B cell (primary cell): ENCODE data around the gene MYL6. TPM values are rescaled to one million over a fixed set of nuclear protein-coding genes. Genes with fewer than 3 reads are reported as not detected.

ENCODE experiments used
- ATAC-seq: fragments of 200-7000 bp; cut with Tn5 transposase; one replicate; pipeline ENCODE4 v1.10.0; 2021; ENCODE audit warnings: low read depth, mild to moderate bottlenecking, moderate number of reproducible peaks, moderate library complexity
- CTCF ChIA-PET: fragments of 350-600 bp; sonication (Branson Sonifier 250); formaldehyde crosslinking; loops from one replicate; lab custom pipeline; 2021; ENCODE audit warnings: antibody characterized with exemption, inconsistent platforms; lab: Charles Lee
- POLR2A ChIA-PET: fragments of 350-600 bp; sonication (Branson Sonifier 250); formaldehyde crosslinking; loops from one replicate; lab custom pipeline; 2021; ENCODE audit warnings: antibody characterized with exemption; lab: Charles Lee
- DNase-seq: peaks from one replicate; pipeline ENCODE4 v3.0.0; 2013
- H2AFZ ChIP-seq: 2 replicates; pipeline ENCODE4 v1.6.1; 2012; ENCODE audit warnings: mild to moderate bottlenecking, low read depth, low read length; ENCODE audit not compliant: insufficient read depth, poor library complexity, severe bottlenecking
- H3K27ac ChIP-seq, 2 donors: 1 replicate in 1 of 2; 2 replicates in 1 of 2; pipeline ENCODE4 v1.5.1; 2012 to 2013; ENCODE audit warnings: low read length in 2 of 2, mild to moderate bottlenecking in 2 of 2, moderate library complexity in 1 of 2
- H3K27me3 ChIP-seq, 4 experiments: fragments of 200-600 bp in 1 of 4; sonication (generic) in 1 of 4; replicated peaks in 1 of 4; 1 replicate in 2 of 4; 2 replicates in 2 of 4; pipeline versions ENCODE4 v1.6.1 to v1.7.0; 2013 to 2016; ENCODE audit warnings: low read length in 3 of 4, mild to moderate bottlenecking in 2 of 4, mixed read lengths in 1 of 4, moderate library complexity in 1 of 4; ENCODE audit not compliant: insufficient read depth in 4 of 4, control insufficient read depth in 3 of 4; ENCODE audit errors: control extremely low read depth in 1 of 4
- H3K36me3 ChIP-seq, 2 experiments: replicated peaks in 1 of 2; 1 replicate in 1 of 2; 2 replicates in 1 of 2; pipeline versions ENCODE4 v1.6.1 to v1.7.1; 2013; ENCODE audit warnings: low read length in 1 of 2; ENCODE audit not compliant: insufficient read depth in 2 of 2, control insufficient read depth in 1 of 2; ENCODE audit errors: control extremely low read depth in 1 of 2, extremely low read depth in 1 of 2
- H3K4me1 ChIP-seq, 2 donors: fragments of 200-600 bp in 1 of 2; sonication (generic) in 1 of 2; 1 replicate in 1 of 2; 2 replicates in 1 of 2; pipeline versions ENCODE4 v1.5.1 to v1.6.1; 2013 to 2017; ENCODE audit warnings: low read length in 2 of 2; ENCODE audit not compliant: control insufficient read depth in 2 of 2, insufficient read depth in 2 of 2
- H3K4me2 ChIP-seq: replicated peaks from 2 replicates; pipeline ENCODE3; 2012; ENCODE audit warnings: mild to moderate bottlenecking, low read depth, low read length; ENCODE audit not compliant: poor library complexity, severe bottlenecking
- H3K4me3 ChIP-seq, 5 experiments: fragments of 200-600 bp in 1 of 5; sonication (generic) in 1 of 5; 1 replicate in 3 of 5; 2 replicates in 2 of 5; pipeline versions ENCODE4 v1.5.1 to v1.7.0; 2011 to 2016; ENCODE audit warnings: low read length in 4 of 5, mild to moderate bottlenecking in 4 of 5, low read depth in 2 of 5, control low read depth in 1 of 5, moderate library complexity in 1 of 5; ENCODE audit not compliant: insufficient read depth in 1 of 5; ENCODE audit errors: control extremely low read depth in 1 of 5, extremely low read depth in 1 of 5
- H3K79me2 ChIP-seq: fragments of 200-600 bp; sonication (generic); one replicate; pipeline ENCODE4 v1.6.0; 2016; ENCODE audit warnings: low read length; ENCODE audit not compliant: control insufficient read depth, insufficient read depth
- H3K9ac ChIP-seq: fragments of 200-600 bp; sonication (generic); 2 replicates; pipeline ENCODE4 v1.6.1; 2017; ENCODE audit warnings: mild to moderate bottlenecking, low read length, moderate library complexity
- H3K9me3 ChIP-seq, 3 donors: one replicate each; pipeline versions ENCODE4 v1.6.1 to v1.7.1; 2013; ENCODE audit warnings: low read length in 2 of 3; ENCODE audit not compliant: control insufficient read depth in 2 of 3, insufficient read depth in 1 of 3; ENCODE audit errors: control extremely low read depth in 1 of 3
- H4K20me1 ChIP-seq: 2 replicates; pipeline ENCODE4 v1.6.0; 2012; ENCODE audit warnings: mild to moderate bottlenecking, low read length; ENCODE audit not compliant: insufficient read depth, control insufficient read depth, poor library complexity, severe bottlenecking
- H3K27ac Mint-ChIP-seq: one replicate; pipeline ENCODE4 v1.8.0; 2021; ENCODE audit warnings: mixed read lengths
- H3K27me3 Mint-ChIP-seq: one replicate; pipeline ENCODE4 v1.8.0; 2021; ENCODE audit warnings: mixed read lengths
- H3K4me1 Mint-ChIP-seq: one replicate; pipeline ENCODE4 v1.8.0; 2021; ENCODE audit warnings: mixed read lengths
- H3K4me3 Mint-ChIP-seq: one replicate; pipeline ENCODE4 v1.8.0; 2021; ENCODE audit warnings: mixed read lengths
- H3K9me3 Mint-ChIP-seq: one replicate; pipeline ENCODE4 v1.8.0; 2022; ENCODE audit warnings: mixed read lengths; ENCODE audit not compliant: insufficient read depth
- CTCF ChIP-seq: fragments of 200-600 bp; IDR thresholded peaks from one replicate; pipeline ENCODE4 v1.8.0; 2022; ENCODE audit warnings: antibody characterized with exemption, mild to moderate bottlenecking
- EZH2 ChIP-seq: IDR thresholded peaks from 2 replicates; pipeline ENCODE4 v1.6.1; 2012; ENCODE audit warnings: borderline replicate concordance, low read depth, mild to moderate bottlenecking, moderate library complexity, low read length; ENCODE audit not compliant: insufficient read depth, poor library complexity, severe bottlenecking
- WGBS: methylation state at CpG from one replicate; pipeline ENCODE4 v1.1.5; 2013; ENCODE audit warnings: missing lambda C conversion rate; ENCODE audit not compliant: insufficient coverage; 5-methylcytosine and 5-hydroxymethylcytosine counted together
- intact Hi-C: fragments of 100-400 bp; cut with micrococcal nuclease; formaldehyde crosslinking; loops from one replicate; pipeline ENCODE4 v1.10.0; 2022
- polyA plus RNA-seq: library from polyadenylated mRNA; depleted of rRNA; stranded (reverse); fragments of >200 nt; gene quantifications from 2 replicates; pipeline ENCODE4 v1.2.3, GENCODE V29; 2012
- total RNA-seq, 2 donors: library from RNA; stranded (reverse); fragments of 120-200 nt in 1 of 2; gene quantifications; 1 replicate in 1 of 2; 2 replicates in 1 of 2; pipeline versions ENCODE4 v1.2.3 to v1.2.4, GENCODE V29; 2013 to 2022

MYL6 gene
- total and polyA plus RNA-seq, 2 donors (not counting 1 experiment from before 2014, with no cell fraction given): 675 to 711 TPM

- no peak for TF ChIP-seq CTCF
- TF ChIP-seq EZH2: no peak
- H3K9me3 Mint-ChIP-seq: no peaks in the 10 kb centered on the region
- Histone ChIP-seq H3K9me3 (no peaks in the 10 kb centered on the region), H3K27ac (no peak overlapping the region), H2AFZ (no peak overlapping the region), H3K4me1 (peaks cover 20 to 29% of the 10 kb centered on the region in 2 donors), H3K9ac (no peak overlapping the region), H3K4me3 (no peak overlapping the region), H3K79me2 (peaks cover 27% of the 10 kb centered on the region), H3K4me2 (no peak overlapping the region), H4K20me1 (peaks cover 14% of the 10 kb centered on the region), H3K27me3 (no peaks in the 10 kb centered on the region), H3K36me3 (peaks cover 7 to 77% of the 10 kb centered on the region in 2 experiments)
- ChIA-PET CTCF (interaction anchor here (0.8 to 3.1 kb wide), 4 partner anchors 20 to 107 kb away, joined by 3 to 24 read pairs (median 3); partner anchors contain the start of gene SMARCC2), POLR2A (interaction anchor here (0.8 to 1.3 kb wide), 3 partner anchors 12 to 25 kb away, joined by 3 to 7 read pairs (median 3); no protein-coding TSS in a partner anchor)
- H3K27ac Mint-ChIP-seq: no peak overlapping the region
- intact Hi-C loops: no loop called here
- DNase-seq: no peak
- no peaks in the 10 kb centered on the region for H3K27me3 Mint-ChIP-seq
- 98% methylated on average over 4 of the region's 11 CpGs for WGBS
- no peak overlapping the region for H3K4me3 Mint-ChIP-seq
- peaks cover 31% of the 10 kb centered on the region for H3K4me1 Mint-ChIP-seq
- no peak for ATAC-seq
These were observed 4.5 kb downstream of the MYL6 start for GRCh38 chr12:56162468-56163290.
